Keratinocyte (primary cell): Measurements from ENCODE around the gene CCDC9. TPM values are rescaled to one million over a fixed set of nuclear protein-coding genes. Genes with fewer than 3 reads are reported as not detected.
A peak's percentile ranks its signal among the peaks of the same experiment; 100 is the strongest.

Experiments used
- DNase-seq: peaks from one replicate; pipeline ENCODE4 v3.0.0-alpha.2; 2011; ENCODE audit warnings: low read depth, missing footprints, low spot score
- FAIRE-seq: peaks from 2 replicates; lab custom pipeline; 2011; peaks lifted over from hg19 to GRCh38; lab: Jason Lieb, UNC
- H2AFZ ChIP-seq: 2 replicates; pipeline ENCODE4 v1.6.0; 2012; ENCODE audit warnings: low read length, control low read depth, inconsistent platforms; ENCODE audit not compliant: control insufficient read depth
- H3K27ac ChIP-seq: 2 replicates; pipeline ENCODE4 v1.5.1; 2011; ENCODE audit warnings: low read length; ENCODE audit not compliant: control insufficient read depth, insufficient read depth
- H3K27me3 ChIP-seq: 3 replicates; pipeline ENCODE4 v1.6.0; 2011; ENCODE audit warnings: low read length; ENCODE audit not compliant: control insufficient read depth, insufficient read depth; ENCODE audit errors: extremely low read depth
- H3K36me3 ChIP-seq, 2 experiments: 2 replicates in 1 of 2; 3 replicates in 1 of 2; pipeline ENCODE4 v1.5.1; 2011; ENCODE audit warnings: low read length in 2 of 2, mild to moderate bottlenecking in 1 of 2; ENCODE audit not compliant: control insufficient read depth in 2 of 2, insufficient read depth in 2 of 2; ENCODE audit errors: extremely low read depth in 1 of 2
- H3K4me1 ChIP-seq: 3 replicates; pipeline ENCODE4 v1.5.1; 2011; ENCODE audit warnings: low read length; ENCODE audit not compliant: control insufficient read depth, insufficient read depth; ENCODE audit errors: extremely low read depth
- H3K4me2 ChIP-seq: 3 replicates; pipeline ENCODE4 v1.6.0; 2011; ENCODE audit warnings: low read depth, low read length; ENCODE audit not compliant: control insufficient read depth, insufficient read depth; ENCODE audit errors: extremely low read depth
- H3K4me3 ChIP-seq, 3 experiments: fragments of 200-600 bp in 1 of 3; sonication (generic) in 1 of 3; 2 replicates in 2 of 3; 3 replicates in 1 of 3; pipeline ENCODE4 v1.5.1; 2011 to 2016; ENCODE audit warnings: low read length in 3 of 3, mild to moderate bottlenecking in 3 of 3, control low read depth in 2 of 3, inconsistent platforms in 1 of 3, low read depth in 1 of 3, mixed read lengths in 1 of 3, mixed run types in 1 of 3, moderate library complexity in 1 of 3; ENCODE audit not compliant: control insufficient read depth in 2 of 3, insufficient read depth in 2 of 3; ENCODE audit errors: extremely low read depth in 1 of 3
- H3K79me2 ChIP-seq: 2 replicates; pipeline ENCODE4 v1.6.0; 2012; ENCODE audit warnings: low read length; ENCODE audit not compliant: control insufficient read depth, insufficient read depth
- H3K9ac ChIP-seq: 3 replicates; pipeline ENCODE4 v1.6.0; 2011; ENCODE audit warnings: low read length; ENCODE audit not compliant: control insufficient read depth, insufficient read depth; ENCODE audit errors: extremely low read depth
- H3K9me1 ChIP-seq: 3 replicates; pipeline ENCODE4 v1.6.0; 2011; ENCODE audit warnings: low read length; ENCODE audit not compliant: control insufficient read depth, insufficient read depth; ENCODE audit errors: extremely low read depth
- H3K9me3 ChIP-seq: 2 replicates; pipeline ENCODE4 v1.5.1; 2012; ENCODE audit warnings: low read depth, low read length; ENCODE audit not compliant: control insufficient read depth
- H4K20me1 ChIP-seq: 3 replicates; pipeline ENCODE4 v1.6.0; 2011; ENCODE audit warnings: low read length; ENCODE audit not compliant: control insufficient read depth, insufficient read depth; ENCODE audit errors: extremely low read depth
- CTCF ChIP-seq, 3 experiments: IDR thresholded peaks in 1 of 3; conservative IDR thresholded peaks in 1 of 3; optimal IDR thresholded peaks in 1 of 3; 2 replicates in 2 of 3; 3 replicates in 1 of 3; pipeline versions ENCODE3 to v1.5.1; 2011; ENCODE audit warnings: low read length in 3 of 3, mild to moderate bottlenecking in 3 of 3, moderate library complexity in 2 of 3, control low read depth in 1 of 3, inconsistent platforms in 1 of 3; ENCODE audit not compliant: insufficient read depth in 2 of 3; ENCODE audit errors: extremely low read depth in 1 of 3
- EZH2 ChIP-seq: IDR thresholded peaks from one replicate; pipeline ENCODE4 v1.6.1; 2012; ENCODE audit warnings: inconsistent platforms, mild to moderate bottlenecking, low read length, moderate library complexity
- dilution Hi-C: fragments of 300-500 bp; cut with MboI; formaldehyde crosslinking; loops from one replicate; pipeline ENCODE4 v1.7.0; 2020; ENCODE audit warnings: low sequenced_read_pairs; ENCODE audit not compliant: extremely low pct_ligation_motif_present
- polyA plus RNA-seq, 5 experiments: library from polyadenylated mRNA; depleted of rRNA in 3 of 5; stranded (reverse) in 3 of 5; stranded (forward) in 1 of 5; unstranded in 1 of 5; fragments of >200 nt; gene quantifications; 1 replicate in 1 of 5; 2 replicates in 3 of 5; 3 replicates in 1 of 5; pipeline versions ENCODE4 v1.2.1 to v1.2.3, GENCODE V29; 2011 to 2012; ENCODE audit warnings: missing spikeins in 2 of 5, low read depth in 1 of 5, low replicate concordance in 1 of 5

The CCDC9 gene
- polyA plus RNA-seq, 1 donor (not counting 4 experiments of a cell fraction or from before 2014, with no cell fraction given), result 2.8 TPM

GRCh38 chr19:47228168-47228936 lies 28.0 kb upstream of the CCDC9 start:
- Histone ChIP-seq H4K20me1 (no peaks in the 10 kb centered on the region), H3K27ac (no peak overlapping the region), H3K9me1 (no peaks in the 10 kb centered on the region), H2AFZ (no peak overlapping the region), H3K9ac (peak overlapping the region; percentile 71), H3K4me1 (peaks cover 54% of the 10 kb centered on the region), H3K36me3 (no peaks in the 10 kb centered on the region), H3K4me3 (peak overlapping the region; percentile 31 to 71 (median 59)), H3K79me2 (peaks cover 3% of the 10 kb centered on the region), H3K4me2 (peak overlapping the region; percentile 100), H3K27me3 (peaks cover 5% of the 10 kb centered on the region), H3K9me3 (no peaks in the 10 kb centered on the region)
- dilution Hi-C loops, result no loop called here
- DNase-seq (no peak), FAIRE-seq (no peak)
- no peak for TF ChIP-seq EZH2
- TF ChIP-seq CTCF (optimal IDR thresholded peaks at IDR 0.05 in 1 of 3, IDR thresholded peaks at IDR 0.05 in 1 of 3, conservative IDR thresholded peaks at IDR 0.05 in 1 of 3; ENCODE audit: extremely low read depth in 1 of 3, insufficient read depth in 2 of 3, low read length in 3 of 3), result no peak

- dilution Hi-C loops, result no loop called here
- peak overlapping the region; percentile 90 for H3K9ac ChIP-seq
- H3K27ac ChIP-seq, result peak overlapping the region; percentile 47
- no peaks in the 10 kb centered on the region for H3K36me3 ChIP-seq
- peaks cover 54% of the 10 kb centered on the region for H3K4me1 ChIP-seq
- H3K9me1 ChIP-seq, result no peaks in the 10 kb centered on the region
- DNase-seq, result no peak
- no peaks in the 10 kb centered on the region for H3K9me3 ChIP-seq
- FAIRE-seq, result no peak
- peak overlapping the region; percentile 100 for H3K4me2 ChIP-seq
- peak overlapping the region; percentile 43 to 94 (median 90) for H3K4me3 ChIP-seq
- peaks cover 3% of the 10 kb centered on the region for H3K79me2 ChIP-seq
- H4K20me1 ChIP-seq, result no peaks in the 10 kb centered on the region
- H2AFZ ChIP-seq, result no peak overlapping the region
- H3K27me3 ChIP-seq, result peaks cover 5% of the 10 kb centered on the region
- TF ChIP-seq EZH2 (no peak), CTCF (optimal IDR thresholded peaks at IDR 0.05 in 1 of 3, IDR thresholded peaks at IDR 0.05 in 1 of 3, conservative IDR thresholded peaks at IDR 0.05 in 1 of 3; ENCODE audit: extremely low read depth in 1 of 3, insufficient read depth in 2 of 3, low read length in 3 of 3) (no peak)
Observed at GRCh38 chr19:47228937-47229675, 27.2 kb upstream of the CCDC9 start.
